H9 (cell line): ENCODE data around the gene ADAM33. TPM values are rescaled to one million over a fixed set of nuclear protein-coding genes. Genes with fewer than 3 reads are reported as not detected.

Experiments used
- DNase-seq: peaks from one replicate; pipeline ENCODE4 v3.0.0-alpha.2; 2017
- H2AFZ ChIP-seq: one replicate; pipeline ENCODE4 v1.6.1; 2013; ENCODE audit warnings: mild to moderate bottlenecking, low read length, control low read depth, moderate library complexity
- H2AK5ac ChIP-seq: 2 replicates; pipeline ENCODE4 v1.6.1; 2013; ENCODE audit warnings: low read length, control low read depth, mixed read lengths; ENCODE audit not compliant: insufficient read length
- H2BK120ac ChIP-seq: one replicate; pipeline ENCODE4 v1.6.1; 2013; ENCODE audit warnings: low read depth, mild to moderate bottlenecking, low read length, control low read depth, inconsistent platforms; ENCODE audit not compliant: poor library complexity, severe bottlenecking
- H2BK12ac ChIP-seq: 2 replicates; pipeline ENCODE4 v1.6.1; 2013; ENCODE audit warnings: low read length, control low read depth, mixed read lengths, low read depth; ENCODE audit not compliant: insufficient read length
- H2BK15ac ChIP-seq: 2 replicates; pipeline ENCODE4 v1.6.1; 2013; ENCODE audit warnings: low read depth, low read length, control low read depth
- H2BK20ac ChIP-seq: one replicate; pipeline ENCODE4 v1.6.1; 2013; ENCODE audit warnings: low read depth, mild to moderate bottlenecking, low read length, control low read depth, inconsistent platforms; ENCODE audit not compliant: poor library complexity, severe bottlenecking
- H2BK5ac ChIP-seq: 2 replicates; pipeline ENCODE4 v1.6.1; 2013; ENCODE audit warnings: low read length, control low read depth, mixed read lengths; ENCODE audit not compliant: insufficient read length
- H3K14ac ChIP-seq: 2 replicates; pipeline ENCODE4 v1.6.1; 2013; ENCODE audit warnings: low read length, control low read depth; ENCODE audit not compliant: insufficient read depth
- H3K18ac ChIP-seq: 2 replicates; pipeline ENCODE4 v1.6.1; 2013; ENCODE audit warnings: low read depth, mild to moderate bottlenecking, mixed read lengths, low read length, control low read depth; ENCODE audit not compliant: insufficient read length
- H3K23ac ChIP-seq: 2 replicates; pipeline ENCODE4 v1.6.1; 2013; ENCODE audit warnings: low read length, control low read depth, mixed read lengths, low read depth; ENCODE audit not compliant: insufficient read length
- H3K23me2 ChIP-seq: 2 replicates; pipeline ENCODE4 v1.6.1; 2013; ENCODE audit warnings: low read depth, mild to moderate bottlenecking, mixed read lengths, low read length, control low read depth; ENCODE audit not compliant: insufficient read length, poor library complexity, severe bottlenecking
- H3K27ac ChIP-seq: 2 replicates; pipeline ENCODE4 v1.5.1; 2013; ENCODE audit warnings: low read length, control low read depth, mixed read lengths, low read depth; ENCODE audit not compliant: insufficient read length
- H3K27me3 ChIP-seq: 2 replicates; pipeline ENCODE4 v1.6.1; 2013; ENCODE audit warnings: low read length, control low read depth, inconsistent platforms; ENCODE audit not compliant: insufficient read depth
- H3K4ac ChIP-seq: 2 replicates; pipeline ENCODE4 v1.6.1; 2013; ENCODE audit warnings: low read depth, mild to moderate bottlenecking, control low read depth, inconsistent platforms, low read length, moderate library complexity
- H3K4me1 ChIP-seq: 2 replicates; pipeline ENCODE4 v1.6.1; 2013; ENCODE audit warnings: low read length, control low read depth, inconsistent platforms; ENCODE audit not compliant: insufficient read depth
- H3K4me2 ChIP-seq: 2 replicates; pipeline ENCODE4 v1.6.1; 2013; ENCODE audit warnings: low read length, control low read depth, mixed read lengths; ENCODE audit not compliant: insufficient read length, insufficient read depth
- H3K56ac ChIP-seq: 2 replicates; pipeline ENCODE4 v1.6.1; 2013; ENCODE audit warnings: low read depth, mild to moderate bottlenecking, mixed read lengths, low read length, control low read depth; ENCODE audit not compliant: insufficient read length
- H3K79me1 ChIP-seq: 2 replicates; pipeline ENCODE4 v1.6.1; 2013; ENCODE audit warnings: low read depth, mild to moderate bottlenecking, moderate library complexity, low read length, control low read depth, inconsistent platforms; ENCODE audit not compliant: insufficient read depth, poor library complexity, severe bottlenecking
- H3K79me2 ChIP-seq: 2 replicates; pipeline ENCODE4 v1.6.1; 2013; ENCODE audit warnings: low read length, control low read depth, inconsistent platforms; ENCODE audit not compliant: insufficient read depth
- H3K9ac ChIP-seq: 2 replicates; pipeline ENCODE4 v1.6.1; 2013; ENCODE audit warnings: low read length, control low read depth, mixed read lengths; ENCODE audit not compliant: insufficient read length; ENCODE audit errors: extremely low read depth
- H3K9me3 ChIP-seq: one replicate; pipeline ENCODE4 v1.6.1; 2013; ENCODE audit warnings: low read depth, low read length, inconsistent platforms; ENCODE audit not compliant: control insufficient read depth
- H3T11ph ChIP-seq: one replicate; pipeline ENCODE4 v1.6.1; 2013; ENCODE audit warnings: mild to moderate bottlenecking, low read length, control low read depth, inconsistent platforms
- H4K20me1 ChIP-seq: one replicate; pipeline ENCODE4 v1.6.1; 2013; ENCODE audit not compliant: control insufficient read depth, insufficient read length, insufficient read depth
- H4K5ac ChIP-seq: 2 replicates; pipeline ENCODE4 v1.6.1; 2013; ENCODE audit warnings: low read depth, mild to moderate bottlenecking, mixed read lengths, low read length, control low read depth; ENCODE audit not compliant: insufficient read length
- H4K8ac ChIP-seq: replicated peaks from 2 replicates; pipeline ENCODE4 v1.6.1; 2013; ENCODE audit warnings: low read length, control low read depth, mixed read lengths, low read depth; ENCODE audit not compliant: insufficient read length
- H4K91ac ChIP-seq: 2 replicates; pipeline ENCODE4 v1.6.1; 2013; ENCODE audit warnings: low read depth, mild to moderate bottlenecking, moderate library complexity, mixed read lengths, low read length, control low read depth; ENCODE audit not compliant: insufficient read length
- H3K27ac Mint-ChIP-seq, 3 experiments: 2 replicates in 2 of 3; 3 replicates in 1 of 3; pipeline ENCODE4 v1.8.0; 2020 to 2021; ENCODE audit warnings: mixed read lengths in 3 of 3, mild to moderate bottlenecking in 1 of 3, moderate library complexity in 1 of 3
- H3K27me3 Mint-ChIP-seq: 2 replicates; pipeline ENCODE4 v1.8.0; 2021; ENCODE audit warnings: low read depth, mild to moderate bottlenecking, moderate library complexity, mixed read lengths
- H3K36me3 Mint-ChIP-seq, 3 experiments: 2 replicates in 2 of 3; 3 replicates in 1 of 3; pipeline ENCODE4 v1.8.0; 2020 to 2021; ENCODE audit warnings: low read depth in 3 of 3, mixed read lengths in 3 of 3; ENCODE audit not compliant: insufficient read depth in 1 of 3
- H3K4me1 Mint-ChIP-seq, 2 experiments: 2 replicates each; pipeline ENCODE4 v1.8.0; 2020; ENCODE audit warnings: mixed read lengths in 2 of 2
- H3K4me3 Mint-ChIP-seq, 2 experiments: 2 replicates in 1 of 2; 3 replicates in 1 of 2; pipeline ENCODE4 v1.8.0; 2020 to 2021; ENCODE audit warnings: mild to moderate bottlenecking in 2 of 2, mixed read lengths in 2 of 2, moderate library complexity in 1 of 2
- H3K9me3 Mint-ChIP-seq, 2 experiments: 2 replicates in 1 of 2; 3 replicates in 1 of 2; pipeline ENCODE4 v1.8.0; 2020; ENCODE audit warnings: mild to moderate bottlenecking in 2 of 2, mixed read lengths in 2 of 2, moderate library complexity in 1 of 2
- CTCF ChIP-seq: fragments of 200-600 bp; sonication (generic); conservative IDR thresholded peaks from 3 replicates; pipeline ENCODE4 v1.8.0; 2021; ENCODE audit warnings: antibody characterized with exemption, mild to moderate bottlenecking
- WGBS: extraction: QIAGEN DNeasy Blood & Tissue Kit; methylation state at CpG from one replicate; pipeline ENCODE4 v1.1.7; 2013; ENCODE audit warnings: missing lambda C conversion rate, low lambda C conversion rate, mixed read lengths; ENCODE audit not compliant: insufficient read length; ENCODE audit errors: extremely low coverage; 5-methylcytosine and 5-hydroxymethylcytosine counted together
- total RNA-seq: library from RNA; stranded (reverse); gene quantifications from 2 replicates; pipeline ENCODE4 v1.2.1, GENCODE V29; 2021

The ADAM33 gene
- total RNA-seq, 1 experiment from 2014 or later, result 4.0 TPM

- Histone ChIP-seq H2BK5ac (no peak overlapping the region), H3K9ac (no peak overlapping the region), H2AFZ (no peak overlapping the region), H3K4me2 (no peak overlapping the region), H3K18ac (no peak overlapping the region), H4K20me1 (no peaks in the 10 kb centered on the region), H4K8ac (no peak overlapping the region), H2BK12ac (no peak overlapping the region), H3K23me2 (no peaks in the 10 kb centered on the region), H3T11ph (no peak overlapping the region), H3K56ac (no peak overlapping the region), H3K4ac (no peak overlapping the region), H3K27me3 (no peaks in the 10 kb centered on the region), H2BK15ac (no peak overlapping the region), H2AK5ac (no peak overlapping the region), H3K79me2 (no peaks in the 10 kb centered on the region), H4K91ac (no peak overlapping the region), H4K5ac (no peak overlapping the region), H2BK120ac (no peak overlapping the region), H3K27ac (no peak overlapping the region), H3K14ac (no peak overlapping the region), H3K4me1 (peaks cover 5% of the 10 kb centered on the region; the same call in 1 of the 2 replicates), H3K79me1 (no peaks in the 10 kb centered on the region), H3K23ac (no peak overlapping the region), H2BK20ac (no peak overlapping the region), H3K9me3 (no peaks in the 10 kb centered on the region)
- Mint-ChIP-seq H3K36me3 (peaks cover 0 to 3% (median 0%) of the 10 kb centered on the region in 3 experiments; a peak in 1 of 7 replicates), H3K4me3 (no peak overlapping the region), H3K4me1 (peaks cover 7 to 9% of the 10 kb centered on the region in 2 experiments), H3K27me3 (no peaks in the 10 kb centered on the region), H3K27ac (no peak overlapping the region), H3K9me3 (no peaks in the 10 kb centered on the region; a peak in 1 of 5 replicates)
- no CpG with 5 or more reads among the region's 1 CpG for WGBS
- DNase-seq, result no peak
- TF ChIP-seq CTCF, result no peak
Observed at GRCh38 chr20:3635346-3635745, 46.5 kb downstream of the ADAM33 start.
